GM23338 (cell line): ENCODE data around the gene KLHL12. TPM values are rescaled to one million over a fixed set of nuclear protein-coding genes. Genes with fewer than 3 reads are reported as not detected.

ENCODE experiments used
- ZNF331 ChIP-seq: fragments of 250-450 bp; sonication (Bioruptor Pico); IDR thresholded peaks from 2 replicates; pipeline ENCODE4 v1.5.0; 2020; ENCODE audit warnings: low read depth, mild to moderate bottlenecking, moderate library complexity
- ZNF462 ChIP-seq: fragments of 250-450 bp; sonication (Bioruptor Pico); IDR thresholded peaks from 2 replicates; pipeline ENCODE4 v1.5.0; 2020; ENCODE audit warnings: mild to moderate bottlenecking, moderate library complexity
- polyA plus RNA-seq: library from polyadenylated mRNA; unstranded; fragments of >200 nt; fragmentation: Nextera tagmentation; extraction: Ambion mirVana; gene quantifications from 2 replicates; pipeline ENCODE4 v1.2.1, GENCODE V29; 2016
- small RNA-seq: library from RNA; depleted of rRNA; stranded (forward); fragments of <200 nt; gene quantifications from one replicate; pipeline ENCODE3, GENCODE V24; 2014; ENCODE audit warnings: low replicate concordance
- total RNA-seq: library from RNA; depleted of rRNA; stranded (reverse); fragments of >200 nt; shearing (Covaris generic); gene quantifications from 2 replicates; pipeline ENCODE4 v1.2.3, GENCODE V29; 2014; rRNA removed

KLHL12 gene
- total and polyA plus RNA-seq, 2 experiments from 2014 or later = 14.6 to 27.5 TPM

DNA sequence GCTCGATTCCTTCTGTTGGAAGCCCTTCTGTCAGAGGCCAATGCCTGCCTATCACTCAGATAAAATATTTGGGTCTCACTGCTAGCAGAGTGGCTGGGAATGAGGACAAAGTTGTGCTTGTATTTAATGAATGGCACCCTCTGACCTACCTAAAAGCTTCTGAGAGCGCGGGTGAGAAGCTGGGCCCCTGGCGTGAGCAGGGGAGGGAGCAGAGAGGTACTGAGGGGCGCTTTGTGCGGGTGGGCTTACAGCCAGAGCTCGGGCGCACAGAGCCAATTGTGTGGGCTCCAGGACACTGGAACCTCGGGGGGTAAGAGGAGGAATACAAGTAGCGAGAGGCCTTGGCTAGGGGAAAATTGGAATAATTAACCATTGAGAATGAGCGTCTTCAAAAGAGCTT lies 84.0 kb downstream of the KLHL12 start (continued):
- no peak for TF ChIP-seq ZNF462 (CRISPR knock-in tag)
- no peak for TF ChIP-seq ZNF331

Small RNA genes within 50 kb of the gene (small RNA-seq; reads per million reads assigned to genes)
- gene RF00019 = not detected

Other genes starting within 250 kb of the KLHL12 start
- gene SYT2, start 216.8 kb downstream of the KLHL12 start, total RNA-seq = 11.4 and 12.5 TPM in 2 replicates
- 2.4 TPM in 2 replicates for gene SYT2, start 216.8 kb downstream of the KLHL12 start, polyA plus RNA-seq
- gene KDM5B, start 118.8 kb downstream of the KLHL12 start, total RNA-seq = 186 and 202 TPM in 2 replicates
- 150 and 175 TPM in 2 replicates for gene KDM5B, start 118.8 kb downstream of the KLHL12 start, polyA plus RNA-seq
- 7.2 TPM in 1 of 2 replicates, not detected in the other for gene PCAT6, start 116.3 kb downstream of the KLHL12 start, total RNA-seq
- gene PCAT6, start 116.3 kb downstream of the KLHL12 start, polyA plus RNA-seq = 28.1 and 28.7 TPM in 2 replicates
- gene RABIF, start 38.1 kb downstream of the KLHL12 start, total RNA-seq = 4.0 and 4.9 TPM in 2 replicates
- gene RABIF, start 38.1 kb downstream of the KLHL12 start, polyA plus RNA-seq = 6.9 and 7.6 TPM in 2 replicates
- 59.1 and 61.2 TPM in 2 replicates for gene ADIPOR1, start 31.1 kb upstream of the KLHL12 start, total RNA-seq
- 45.3 and 47.2 TPM in 2 replicates for gene ADIPOR1, start 31.1 kb upstream of the KLHL12 start, polyA plus RNA-seq
- 9.2 and 12.6 TPM in 2 replicates for gene CYB5R1, start 40.0 kb upstream of the KLHL12 start, total RNA-seq
- gene CYB5R1, start 40.0 kb upstream of the KLHL12 start, polyA plus RNA-seq = 9.0 and 10.5 TPM in 2 replicates
- 107 and 128 TPM in 2 replicates for gene TMEM183A, start 80.1 kb upstream of the KLHL12 start, total RNA-seq
- gene TMEM183A, start 80.1 kb upstream of the KLHL12 start, polyA plus RNA-seq = 54.7 and 55.1 TPM in 2 replicates
- gene PPFIA4, start 99.3 kb upstream of the KLHL12 start, total RNA-seq = 7.6 and 8.0 TPM in 2 replicates
- gene PPFIA4, start 99.3 kb upstream of the KLHL12 start, polyA plus RNA-seq = 1.3 and 2.2 TPM in 2 replicates
- gene MYOG, start 158.8 kb upstream of the KLHL12 start, total RNA-seq = not detected in 2 replicates
- gene MYOG, start 158.8 kb upstream of the KLHL12 start, polyA plus RNA-seq = not detected in 2 replicates
- 1.8 and 3.8 TPM in 2 replicates for gene ADORA1, start 200.5 kb upstream of the KLHL12 start, total RNA-seq
- 0.63 and 1.5 TPM in 2 replicates for gene ADORA1, start 200.5 kb upstream of the KLHL12 start, polyA plus RNA-seq
- gene MYBPH, start 248.6 kb upstream of the KLHL12 start, total RNA-seq = not detected in 2 replicates
- not detected in 2 replicates for gene MYBPH, start 248.6 kb upstream of the KLHL12 start, polyA plus RNA-seq